ENCODE data around the gene C6orf47.
"Not testable (repeated sequence)": the region's sequence is repeated elsewhere in the genome, so short reads cannot be mapped to it uniquely, and the experiment has no call there.

C6orf47 gene

DNA sequence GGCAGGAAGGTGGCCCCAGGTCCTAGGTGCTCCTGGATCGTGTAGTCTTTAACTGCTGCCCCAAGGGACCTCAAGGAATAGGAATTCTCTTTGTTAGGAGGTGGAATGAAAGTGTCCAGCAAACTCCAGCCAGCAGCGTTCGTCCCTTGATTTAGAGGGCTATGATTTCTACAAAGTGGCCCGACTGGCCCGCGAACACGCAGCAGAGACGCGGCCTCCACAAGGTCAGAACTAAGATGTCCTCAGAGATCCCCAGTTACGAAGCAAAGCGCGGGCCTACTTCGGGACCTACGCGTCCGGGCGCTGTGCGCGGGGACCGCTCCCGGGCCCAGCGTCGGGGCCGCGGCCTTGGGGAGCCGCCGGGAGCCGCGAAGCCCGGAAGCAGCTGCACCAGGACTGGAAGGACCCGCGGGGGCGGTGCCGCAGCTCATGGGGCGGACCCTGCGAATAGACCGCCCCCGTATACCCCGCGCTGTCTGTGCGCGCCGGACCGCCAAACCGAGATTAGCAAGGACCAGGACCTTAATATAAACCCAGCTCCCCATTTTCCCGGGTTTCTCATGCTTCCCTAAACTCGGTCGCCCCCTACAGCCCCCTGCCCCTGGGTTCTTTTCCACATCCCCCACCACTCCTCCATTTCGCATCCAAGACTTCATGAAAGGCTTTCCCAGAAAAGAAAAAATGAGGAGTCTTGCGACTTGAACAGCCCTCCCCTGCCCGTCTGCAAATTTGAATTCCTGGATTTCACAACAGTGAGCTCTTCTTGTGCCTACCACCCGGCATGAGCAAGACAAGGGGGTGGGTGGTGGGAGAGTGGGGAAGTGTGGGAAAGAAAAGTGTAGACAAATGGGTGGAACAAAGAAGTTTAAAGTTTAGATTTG lies at the start of gene C6orf47:
TSS of gene C6orf47 (minus strand) at position 398 of the 881 bp plus-strand sequence. CDS start 831 bp downstream, outside the sequence.
- DNase-seq: peak; percentile 76 to 77

- DNase-seq: not testable (repeated sequence)
Observed at GRCh38 chr6:31709157-31709556, 48.6 kb upstream of the C6orf47 start.

GRCh38 chr6:31708224-31708623 lies 47.6 kb upstream of the C6orf47 start:
- no peak for DNase-seq

DNA sequence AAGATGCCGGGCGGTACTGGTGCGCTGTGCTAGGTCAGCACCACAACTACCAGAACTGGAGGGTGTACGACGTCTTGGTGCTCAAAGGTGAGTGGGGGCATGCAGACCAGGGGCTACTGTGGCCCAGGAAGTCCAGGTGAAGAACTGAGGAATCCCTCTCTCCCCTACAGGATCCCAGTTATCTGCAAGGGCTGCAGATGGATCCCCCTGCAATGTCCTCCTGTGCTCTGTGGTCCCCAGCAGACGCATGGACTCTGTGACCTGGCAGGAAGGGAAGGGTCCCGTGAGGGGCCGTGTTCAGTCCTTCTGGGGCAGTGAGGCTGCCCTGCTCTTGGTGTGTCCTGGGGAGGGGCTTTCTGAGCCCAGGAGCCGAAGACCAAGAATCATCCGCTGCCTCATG lies 47.1 kb upstream of the C6orf47 start:
- DNase-seq: no peak

DNA sequence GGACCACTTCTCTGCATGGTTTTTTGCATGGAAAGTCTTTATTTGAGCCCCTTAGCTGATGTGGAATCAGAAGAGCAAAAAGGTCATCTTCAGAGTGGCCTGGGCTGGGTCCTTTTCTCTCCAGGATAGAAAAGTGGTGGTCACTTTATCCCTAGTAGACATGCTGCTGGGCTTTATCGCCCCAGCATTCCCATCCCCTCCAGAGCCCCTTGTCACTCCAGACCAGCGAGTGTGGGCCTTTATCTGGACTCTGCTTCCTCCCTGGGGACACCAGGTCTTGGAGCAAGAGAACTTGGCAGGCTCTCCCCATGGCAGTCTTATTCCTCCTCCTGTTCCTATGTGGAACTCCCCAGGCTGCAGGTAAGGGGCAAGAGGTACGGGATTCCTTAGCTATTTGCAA lies 46.0 kb upstream of the C6orf47 start, which contains the start of gene LY6G6F:
TSS of gene LY6G6F (plus strand) at position 268 of the 400 bp plus-strand sequence. CDS start at position 309, 41 bp downstream.
- DNase-seq: no peak

DNA sequence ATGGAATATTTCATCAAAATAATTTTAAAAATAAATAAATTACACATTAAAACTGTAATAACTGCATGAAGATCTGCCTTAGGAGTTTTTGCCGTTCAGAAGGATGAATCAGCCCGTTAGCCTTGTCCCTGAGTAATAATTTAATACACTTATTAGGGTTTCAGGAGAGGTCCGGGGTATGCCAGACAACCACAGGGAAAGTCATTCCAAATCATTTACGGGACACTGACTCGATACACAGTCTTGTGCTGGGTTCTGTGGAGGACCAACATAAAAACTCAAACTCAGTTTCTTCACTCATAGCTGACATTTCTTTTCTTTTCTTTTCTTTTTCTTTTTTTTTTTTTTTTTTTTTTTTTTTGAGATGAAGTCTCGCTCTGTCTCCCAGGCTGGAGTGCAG lies 45.4 kb upstream of the C6orf47 start:
- no peak for DNase-seq

DNA sequence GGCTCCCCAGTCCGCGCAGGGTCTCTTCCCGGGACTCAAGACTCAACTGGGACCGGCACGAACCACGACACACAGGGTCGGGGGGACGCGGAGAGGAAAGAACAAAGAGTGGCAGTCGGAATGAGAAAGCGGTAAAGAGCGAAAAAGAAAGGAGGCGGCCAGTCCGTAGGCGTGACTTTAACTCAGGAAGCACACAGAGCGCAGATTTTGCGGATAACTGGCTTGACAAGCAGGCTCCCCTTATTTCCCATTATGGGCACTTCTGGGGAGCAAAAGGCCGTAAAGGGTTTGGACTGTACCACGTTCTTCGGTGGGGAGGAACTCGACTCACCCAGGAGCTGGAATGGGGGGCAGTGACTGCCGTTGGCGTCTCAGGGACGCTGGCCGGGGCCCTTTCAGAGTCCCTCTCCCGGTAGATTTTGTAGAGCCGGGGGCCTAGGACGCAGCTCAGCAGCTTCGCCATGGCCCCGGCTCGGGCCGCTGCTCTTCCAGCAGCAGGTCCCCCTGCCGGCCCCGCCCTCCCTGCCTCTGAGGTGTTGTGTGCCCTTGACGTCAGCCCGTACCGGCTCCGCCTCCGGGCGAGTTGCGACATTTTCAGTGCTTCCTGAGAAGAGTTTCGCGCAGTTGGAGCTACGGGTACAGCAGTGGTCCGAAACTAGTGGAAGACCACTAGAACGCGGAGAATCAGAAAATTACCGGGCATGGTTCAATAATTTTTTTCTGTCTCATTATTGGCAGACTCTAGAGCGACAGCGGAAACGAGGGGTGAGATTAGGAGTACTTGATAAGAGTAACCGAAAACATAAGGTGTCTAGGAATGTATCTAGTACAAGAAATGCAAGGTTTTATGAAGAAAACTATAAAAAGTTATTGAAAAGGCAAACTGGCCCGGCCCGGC lies 42.5 kb upstream of the C6orf47 start, which contains the start of gene ABHD16A:
TSS of gene ABHD16A (minus strand) at position 506 of the 898 bp plus-strand sequence. CDS start at position 463, 43 bp downstream.
- DNase-seq: peak; percentile 97 to 98

GRCh38 chr6:31702405-31702818 lies 41.8 kb upstream of the C6orf47 start:
- peak in 1 of 2 experiments; percentile 42 for DNase-seq

- no peak for DNase-seq
Observed at GRCh38 chr6:31701666-31702404, 41.3 kb upstream of the C6orf47 start.

GRCh38 chr6:31700740-31701401 lies 40.3 kb upstream of the C6orf47 start:
- no peak for DNase-seq

- no peak for DNase-seq
Observed at GRCh38 chr6:31697555-31697954, 37.0 kb upstream of the C6orf47 start.

- no peak for DNase-seq
Observed at GRCh38 chr6:31693535-31693934, 33.0 kb upstream of the C6orf47 start.

DNA sequence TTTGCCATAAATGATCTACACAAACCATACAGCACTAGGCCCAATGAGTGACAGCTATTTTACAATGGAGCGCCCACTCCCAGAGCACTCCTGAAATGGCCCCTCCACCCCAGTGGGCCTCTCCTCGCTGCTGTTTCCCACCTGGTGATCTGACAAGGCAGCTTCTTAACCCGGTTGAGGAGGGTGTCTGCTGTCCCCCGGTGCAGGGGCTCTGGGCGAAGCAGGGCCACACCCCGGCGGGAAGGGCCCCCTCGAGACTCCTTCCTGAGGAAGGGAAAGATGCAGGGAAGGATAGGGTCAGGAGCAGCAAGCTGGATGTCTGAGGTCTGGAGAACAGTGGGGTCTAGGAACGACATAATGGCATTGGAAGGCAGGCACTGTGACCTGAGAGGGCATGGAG lies 32.3 kb upstream of the C6orf47 start:
- DNase-seq: no peak

GRCh38 chr6:31692353-31692752 lies 31.8 kb upstream of the C6orf47 start:
- DNase-seq: no peak

DNA sequence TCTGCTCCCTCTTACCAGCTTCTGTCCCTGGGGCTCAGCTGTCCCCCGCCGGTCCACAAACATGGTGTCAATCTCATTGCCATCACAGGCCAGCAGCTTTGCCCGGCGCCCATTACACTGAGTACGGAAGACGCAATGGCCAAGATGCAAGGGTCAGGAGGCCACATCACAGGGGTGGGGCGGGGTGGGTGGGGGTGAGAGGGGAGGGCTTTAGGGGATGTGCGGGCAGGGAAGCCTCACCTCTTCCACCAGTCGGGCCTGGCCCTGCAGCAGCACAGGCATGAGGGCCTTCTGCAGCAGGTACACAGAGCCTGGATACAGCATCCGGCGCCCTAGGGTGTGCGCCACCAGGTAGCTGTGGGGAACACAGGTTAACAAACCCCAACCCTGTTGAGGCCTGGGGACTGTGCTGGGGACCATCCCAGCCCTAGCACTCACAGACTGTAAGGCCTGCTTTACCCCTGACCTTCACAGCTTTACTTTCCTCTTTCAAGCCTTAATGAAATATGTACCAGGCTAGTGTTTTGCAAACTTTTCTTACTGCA lies 31.1 kb upstream of the C6orf47 start:
- no peak for DNase-seq

DNA sequence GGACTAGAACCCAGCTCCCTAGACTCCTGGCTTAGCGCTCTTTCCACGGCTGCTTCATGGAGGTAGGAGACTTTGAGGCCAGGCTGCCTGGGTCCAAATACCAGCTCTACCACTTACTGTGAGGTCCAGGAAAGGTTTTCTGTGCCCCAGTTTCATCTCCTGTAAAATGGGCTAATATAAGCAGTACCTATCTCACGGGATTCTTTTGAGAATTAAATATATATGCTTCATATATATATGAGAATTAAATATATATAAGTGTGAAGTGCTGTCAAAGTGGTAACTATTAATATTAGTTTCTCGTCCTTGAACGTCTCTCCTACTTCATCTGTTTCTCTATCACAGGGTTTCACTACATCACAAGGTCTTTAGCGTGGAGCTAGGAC lies 30.5 kb upstream of the C6orf47 start:
- DNase-seq: no peak

DNA sequence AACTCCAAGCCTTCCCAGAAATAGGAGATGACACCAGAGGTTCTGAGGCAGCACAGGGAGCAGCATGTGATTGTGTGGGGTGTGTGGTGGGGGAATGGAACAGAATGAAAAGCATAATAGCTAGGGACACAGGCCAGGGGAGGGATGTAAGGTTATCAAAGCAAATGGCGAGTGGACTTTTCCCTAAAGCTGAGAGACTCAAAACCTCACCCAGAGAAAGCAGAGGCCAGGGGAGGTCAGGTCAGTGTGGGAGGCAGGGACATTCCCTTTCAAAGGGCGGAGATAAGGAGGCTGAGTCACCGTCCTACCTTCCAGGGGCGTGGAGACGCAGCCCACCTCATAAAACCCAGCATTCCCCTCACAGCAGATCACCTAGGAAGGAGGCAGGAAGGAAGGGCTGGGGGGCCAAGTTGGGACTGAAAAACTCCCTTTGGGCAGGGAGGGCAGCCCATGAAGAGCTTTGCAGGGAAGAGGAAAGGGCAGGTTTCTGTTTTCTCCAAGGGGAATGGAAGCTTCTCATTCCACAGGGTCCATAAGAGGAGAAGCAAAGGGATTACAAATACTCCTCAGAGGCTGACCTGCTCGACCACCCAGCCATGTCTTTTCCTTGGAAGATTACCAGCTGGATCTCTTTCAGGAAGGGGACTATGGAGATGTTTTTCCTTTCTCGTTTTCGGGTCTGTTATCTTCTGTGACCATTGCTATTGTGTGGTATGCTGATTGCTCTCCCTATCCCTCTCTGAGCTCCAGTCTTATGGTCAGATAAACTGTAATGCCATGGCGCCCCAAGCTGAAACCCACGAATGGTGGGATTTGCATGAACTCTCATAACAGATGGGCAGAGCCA lies 29.9 kb upstream of the C6orf47 start:
- no peak for DNase-seq

DNA sequence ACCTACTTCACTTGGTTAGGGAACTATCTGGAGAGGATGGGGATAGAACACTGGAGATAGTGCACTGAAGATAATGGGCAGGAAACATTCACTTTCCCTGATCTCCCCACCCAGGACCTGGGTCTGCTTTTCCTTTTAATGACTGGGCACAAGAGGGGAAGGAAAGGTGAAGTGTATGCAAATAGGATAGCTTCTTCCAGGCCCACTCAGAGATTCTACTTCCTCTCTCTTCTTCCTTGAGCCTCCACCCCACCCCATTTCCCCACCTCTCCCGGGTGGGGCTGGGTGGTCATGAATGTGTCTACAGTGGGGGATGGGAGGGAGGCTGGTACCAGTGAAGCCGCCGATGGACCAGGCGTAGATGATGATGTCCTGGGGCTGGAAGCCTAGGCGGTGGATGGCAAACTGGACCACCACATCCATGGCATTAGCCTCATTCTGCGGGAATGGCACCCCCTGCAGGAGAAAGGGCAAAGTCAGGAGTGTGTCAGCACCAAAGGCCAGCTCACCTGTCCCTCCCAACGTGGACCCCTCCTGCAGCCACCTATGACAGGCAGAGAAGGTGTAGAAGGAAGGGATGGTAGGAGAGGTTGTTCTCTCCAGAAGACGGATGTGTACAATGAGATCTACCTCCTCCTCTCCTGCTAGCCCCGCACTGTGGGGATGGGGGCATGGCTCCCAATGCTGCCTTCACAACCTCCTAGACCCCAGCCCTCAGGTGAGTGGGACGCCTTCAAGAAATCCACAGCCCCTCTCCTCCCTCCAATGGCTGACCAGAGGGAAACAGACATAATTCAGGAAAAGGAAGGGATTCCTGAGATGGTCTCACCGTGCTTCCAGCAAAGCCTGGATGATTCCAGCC lies 28.9 kb upstream of the C6orf47 start:
- DNase-seq: no peak

DNA sequence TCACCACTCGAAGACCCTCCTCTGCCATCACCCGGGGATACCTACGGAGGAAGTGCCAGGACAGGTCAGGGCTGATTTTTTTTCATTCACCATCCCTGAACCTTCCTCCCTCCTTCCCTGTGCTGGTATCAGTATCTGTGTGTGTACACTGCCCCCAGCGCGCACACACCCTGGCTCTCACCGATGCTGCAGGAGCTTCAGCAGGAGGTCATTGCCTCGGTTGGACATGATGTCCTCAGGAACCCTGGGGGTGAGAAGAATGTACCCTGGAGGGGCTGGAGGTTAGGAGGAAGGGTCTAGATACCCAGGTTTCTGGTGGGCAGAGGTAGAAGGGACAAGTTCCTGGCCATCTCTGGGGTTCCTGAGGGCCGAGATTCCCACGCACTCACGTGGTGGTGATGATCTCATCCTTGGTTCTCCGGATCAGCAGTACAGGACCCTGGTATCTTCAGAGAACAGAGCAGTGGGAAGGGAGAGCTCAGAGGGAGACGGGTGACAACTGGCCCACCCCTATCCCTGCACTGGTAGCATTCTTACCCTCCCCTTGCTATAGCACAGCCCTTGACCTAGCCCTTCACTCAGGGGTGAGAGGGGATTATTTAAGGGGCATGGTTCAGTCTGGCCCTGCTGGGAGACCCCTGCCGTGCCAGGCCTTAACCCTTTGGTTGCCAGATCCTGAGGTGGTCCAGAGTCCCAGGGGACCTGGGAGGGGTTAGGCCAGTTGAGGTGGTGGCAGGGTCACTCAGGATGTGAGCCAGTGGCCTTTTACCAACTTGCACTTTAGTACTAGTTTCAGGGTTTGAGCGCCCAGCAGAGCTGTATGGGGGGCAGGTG lies 27.5 kb upstream of the C6orf47 start:
- no peak for DNase-seq

Data from Kasumi-1 (cell line).